Measurements from ENCODE around the gene FGD6. TPM values are rescaled to one million over a fixed set of nuclear protein-coding genes. Genes with fewer than 3 reads are reported as not detected.

Gene FGD6
- total and polyA plus RNA-seq, 4 donors, result 2.4 to 26.4 (median 9.0) TPM

DNA sequence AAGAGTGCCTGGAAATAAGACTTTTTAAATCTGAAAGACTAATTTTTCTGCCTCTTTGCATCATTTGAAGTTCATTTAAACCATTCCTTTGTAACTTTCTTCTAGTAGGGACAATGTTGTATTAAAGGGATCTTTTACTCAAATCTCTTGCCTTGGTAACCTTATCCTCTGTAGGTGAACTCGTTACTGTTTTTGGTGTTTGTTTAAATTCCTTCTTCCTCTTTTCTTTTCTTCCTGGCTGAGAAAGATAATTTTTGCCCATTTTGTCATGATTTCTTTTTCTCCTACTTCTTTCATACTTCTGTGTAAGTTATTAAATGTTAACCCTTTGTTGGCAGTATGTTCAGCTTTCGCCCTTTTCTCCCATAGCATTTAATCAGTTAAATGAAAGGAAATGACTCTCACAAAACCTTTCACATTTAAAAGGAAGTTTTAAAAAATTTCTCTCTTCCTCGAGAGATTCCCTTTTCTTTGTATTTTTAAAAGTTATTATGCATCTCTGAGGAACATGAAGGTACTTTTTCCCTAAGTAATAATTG, 10.6 kb upstream of the FGD6 start:
- Histone ChIP-seq H3K27ac (ENCODE audit: low read depth in 1 of 2, low read length in 1 of 2) (no peak overlapping the region), H3K36me3 (ENCODE audit: control insufficient read depth in 4 of 4, insufficient read depth in 4 of 4, low read length in 4 of 4) (peaks cover 0 to 12% (median 4%) of the 10 kb centered on the region in 4 donors), H3K4me1 (ENCODE audit: control insufficient read depth in 5 of 5, insufficient read depth in 5 of 5, low read length in 5 of 5) (peaks cover 0 to 18% (median 8%) of the 10 kb centered on the region in 5 donors), H3K4me3 (no peak overlapping the region), H3K27me3 (ENCODE audit: control insufficient read depth in 3 of 3, insufficient read depth in 3 of 3, low read length in 2 of 3) (no peaks in the 10 kb centered on the region), H3K9me3 (ENCODE audit: control insufficient read depth in 4 of 4, insufficient read depth in 3 of 4, low read length in 3 of 4) (no peaks in the 10 kb centered on the region), H3K9ac (ENCODE audit: insufficient read depth in 1 of 2, low read length in 2 of 2) (no peak overlapping the region)
- TF ChIP-seq, protein P1, sequence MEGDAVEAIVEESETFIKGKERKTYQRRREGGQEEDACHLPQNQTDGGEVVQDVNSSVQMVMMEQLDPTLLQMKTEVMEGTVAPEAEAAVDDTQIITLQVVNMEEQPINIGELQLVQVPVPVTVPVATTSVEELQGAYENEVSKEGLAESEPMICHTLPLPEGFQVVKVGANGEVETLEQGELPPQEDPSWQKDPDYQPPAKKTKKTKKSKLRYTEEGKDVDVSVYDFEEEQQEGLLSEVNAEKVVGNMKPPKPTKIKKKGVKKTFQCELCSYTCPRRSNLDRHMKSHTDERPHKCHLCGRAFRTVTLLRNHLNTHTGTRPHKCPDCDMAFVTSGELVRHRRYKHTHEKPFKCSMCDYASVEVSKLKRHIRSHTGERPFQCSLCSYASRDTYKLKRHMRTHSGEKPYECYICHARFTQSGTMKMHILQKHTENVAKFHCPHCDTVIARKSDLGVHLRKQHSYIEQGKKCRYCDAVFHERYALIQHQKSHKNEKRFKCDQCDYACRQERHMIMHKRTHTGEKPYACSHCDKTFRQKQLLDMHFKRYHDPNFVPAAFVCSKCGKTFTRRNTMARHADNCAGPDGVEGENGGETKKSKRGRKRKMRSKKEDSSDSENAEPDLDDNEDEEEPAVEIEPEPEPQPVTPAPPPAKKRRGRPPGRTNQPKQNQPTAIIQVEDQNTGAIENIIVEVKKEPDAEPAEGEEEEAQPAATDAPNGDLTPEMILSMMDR (IDR thresholded peaks at IDR 0.05; ENCODE audit: control extremely low read depth, extremely low read depth), result no peak
- ATAC-seq (ENCODE audit: insufficient read depth, low FRiP score) (no peak), DNase-seq (no peak)
- 24 to 36% methylated on average over 3 of the region's 3 CpGs for WGBS, 2 donors

DNA sequence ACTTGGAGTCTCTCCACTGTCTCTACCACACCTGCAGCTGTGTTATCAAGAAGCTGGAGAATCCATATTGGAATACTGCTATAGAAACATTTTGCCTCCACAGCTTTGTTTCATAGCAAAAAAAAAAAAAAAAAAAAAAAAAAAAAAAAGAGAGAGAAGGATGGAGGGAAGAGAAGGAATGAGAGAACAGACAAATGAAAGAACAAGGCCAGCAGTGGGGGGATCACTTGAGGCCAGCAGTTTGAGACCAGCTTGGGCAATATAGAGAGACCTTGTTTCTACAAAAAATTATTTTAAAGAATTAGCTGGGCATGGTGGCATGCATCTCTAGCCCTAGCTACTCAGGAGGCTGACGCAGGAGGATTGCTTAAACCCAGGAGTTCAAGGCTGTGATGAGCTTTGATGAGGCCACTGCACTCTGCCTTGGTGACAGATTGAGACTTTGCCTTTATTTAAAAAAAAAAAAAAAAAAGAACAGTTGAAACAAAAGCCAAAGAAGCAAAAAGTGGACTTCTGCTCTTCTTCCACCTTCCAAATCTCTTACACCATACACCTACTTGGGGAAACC, 8.5 kb upstream of the FGD6 start:
- no peak overlapping the region for H3K27ac ChIP-seq (ENCODE audit: low read depth in 1 of 2, low read length in 1 of 2)
- ATAC-seq (ENCODE audit: insufficient read depth, low FRiP score), result no peak
- 94 to 100% methylated on average over 1 of the region's 1 CpG for WGBS, 2 donors
- H3K27me3 ChIP-seq (ENCODE audit: control insufficient read depth in 3 of 3, insufficient read depth in 3 of 3, low read length in 2 of 3), result no peaks in the 10 kb centered on the region
- DNase-seq, result no peak
- no peak overlapping the region for H3K4me3 ChIP-seq
- no peaks in the 10 kb centered on the region for H3K9me3 ChIP-seq (ENCODE audit: control insufficient read depth in 4 of 4, insufficient read depth in 3 of 4, low read length in 3 of 4)
- no peak overlapping the region for H3K9ac ChIP-seq (ENCODE audit: insufficient read depth in 1 of 2, low read length in 2 of 2)
- H3K36me3 ChIP-seq (ENCODE audit: control insufficient read depth in 4 of 4, insufficient read depth in 4 of 4, low read length in 4 of 4), result peaks cover 0 to 12% (median 4%) of the 10 kb centered on the region in 4 donors
- H3K4me1 ChIP-seq (ENCODE audit: control insufficient read depth in 5 of 5, insufficient read depth in 5 of 5, low read length in 5 of 5), result peaks cover 0 to 15% (median 5%) of the 10 kb centered on the region in 5 donors
- TF ChIP-seq, protein P1 (IDR thresholded peaks at IDR 0.05; ENCODE audit: control extremely low read depth, extremely low read depth), result no peak

DNA sequence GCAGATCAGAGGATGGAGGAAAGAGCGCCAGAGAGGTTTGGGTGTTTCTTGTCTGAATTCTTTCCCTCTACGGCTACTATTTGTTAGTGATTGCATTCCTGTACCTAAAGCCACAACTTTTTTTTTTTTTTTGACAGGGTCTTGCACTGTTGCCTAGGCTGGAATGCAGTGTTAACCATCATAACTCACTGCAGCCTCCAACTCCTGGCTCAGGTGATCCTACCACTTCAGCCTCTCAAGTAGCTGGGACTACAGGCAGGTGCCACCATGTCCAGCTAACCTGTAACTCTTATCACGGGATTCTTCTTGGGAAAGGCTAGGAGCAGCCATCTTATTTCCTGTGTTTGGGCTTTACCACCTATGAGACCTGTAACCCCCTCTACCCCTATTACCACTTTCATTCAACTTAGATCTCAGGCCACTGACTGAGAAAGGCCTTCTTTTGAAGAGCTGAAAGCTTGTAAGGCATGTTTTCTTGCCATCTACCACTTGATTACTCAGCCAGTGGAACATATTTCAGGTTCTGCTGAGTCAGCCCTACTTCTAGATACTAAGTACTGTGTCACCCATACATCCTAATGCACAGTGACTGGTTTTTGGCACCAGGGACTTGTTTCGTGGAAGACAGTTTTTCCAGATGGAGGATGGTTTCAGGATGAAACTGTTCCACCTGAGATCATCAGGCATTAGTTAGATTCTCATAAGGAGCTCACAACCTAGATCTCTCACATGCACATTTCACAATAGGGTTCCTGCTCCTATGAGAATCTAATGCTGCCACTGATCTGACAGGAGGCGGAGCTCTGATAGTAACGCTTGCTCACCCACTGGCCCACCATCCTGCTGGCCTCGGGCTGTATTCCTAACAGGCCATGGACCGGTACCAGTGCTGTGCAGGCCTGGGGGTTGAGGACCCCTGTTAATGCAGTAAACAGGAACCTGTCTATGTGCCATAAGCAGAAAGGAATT, 7.2 kb upstream of the FGD6 start:
- Histone ChIP-seq H3K27me3 (ENCODE audit: control insufficient read depth in 3 of 3, insufficient read depth in 3 of 3, low read length in 2 of 3) (no peaks in the 10 kb centered on the region), H3K36me3 (ENCODE audit: control insufficient read depth in 4 of 4, insufficient read depth in 4 of 4, low read length in 4 of 4) (peaks cover 0 to 12% (median 4%) of the 10 kb centered on the region in 4 donors), H3K4me3 (no peak overlapping the region), H3K9me3 (ENCODE audit: control insufficient read depth in 4 of 4, insufficient read depth in 3 of 4, low read length in 3 of 4) (no peaks in the 10 kb centered on the region), H3K27ac (ENCODE audit: low read depth in 1 of 2, low read length in 1 of 2) (no peak overlapping the region), H3K4me1 (ENCODE audit: control insufficient read depth in 5 of 5, insufficient read depth in 5 of 5, low read length in 5 of 5) (peaks cover 0 to 11% (median 7%) of the 10 kb centered on the region in 5 donors), H3K9ac (ENCODE audit: insufficient read depth in 1 of 2, low read length in 2 of 2) (no peak overlapping the region)
- TF ChIP-seq, protein P1 (IDR thresholded peaks at IDR 0.05; ENCODE audit: control extremely low read depth, extremely low read depth), result no peak
- 92 to 95% methylated on average over 8 of the region's 8 CpGs for WGBS, 2 donors
- ATAC-seq (ENCODE audit: insufficient read depth, low FRiP score) (no peak), DNase-seq (no peak)
